Panc1 (cell line): Measurements from ENCODE around the gene PSTPIP1. TPM values are rescaled to one million over a fixed set of nuclear protein-coding genes. Genes with fewer than 3 reads are reported as not detected.

Source experiments
- ATAC-seq: fragments of 200-7000 bp; cut with Tn5 transposase; 2 replicates; pipeline ENCODE4 v1.9.1; 2020; ENCODE audit warnings: mild to moderate bottlenecking, moderate library complexity
- BruUV-seq: library from RNA; stranded (reverse); fragments of 400-500 nt; replicated peaks from 2 replicates; lab custom pipeline; 2021; lab: Mats Ljungman, UMichigan
- CTCF ChIA-PET: fragments of 300-600 bp; sonication (Branson Sonifier 250); formaldehyde crosslinking; loops from one replicate; lab custom pipeline; 2022; ENCODE audit warnings: antibody characterized with exemption; lab: Charles Lee
- POLR2A ChIA-PET: fragments of 300-600 bp; sonication (Branson Sonifier 250); formaldehyde crosslinking; loops from one replicate; lab custom pipeline; 2022; ENCODE audit warnings: antibody characterized with exemption; lab: Charles Lee
- DNase-seq: peaks from one replicate; pipeline ENCODE4 v3.0.0-alpha.2; 2010; ENCODE audit warnings: low read depth, low spot score
- H3K27ac ChIP-seq: 2 replicates; pipeline ENCODE4 v1.5.1; 2011; ENCODE audit warnings: mild to moderate bottlenecking, low read length, inconsistent platforms
- H3K27me3 ChIP-seq: fragments of 200-500 bp; sonication (Bioruptor generic); 2 replicates; pipeline ENCODE4 v1.6.0; 2014; ENCODE audit warnings: low read length, inconsistent platforms; ENCODE audit not compliant: control insufficient read depth, insufficient read depth
- H3K36me3 ChIP-seq: fragments of 200-500 bp; sonication (Bioruptor generic); 2 replicates; pipeline ENCODE4 v1.5.1; 2014; ENCODE audit warnings: inconsistent platforms, mild to moderate bottlenecking, low read length, moderate library complexity; ENCODE audit not compliant: control insufficient read depth, insufficient read depth
- H3K4me1 ChIP-seq: 2 replicates; pipeline ENCODE4 v1.5.1; 2011; ENCODE audit warnings: inconsistent platforms, mild to moderate bottlenecking, low read length, moderate library complexity; ENCODE audit not compliant: control insufficient read depth, insufficient read depth
- H3K4me3 ChIP-seq, 2 experiments: 2 replicates each; pipeline ENCODE4 v1.5.1; 2011 to 2012; ENCODE audit warnings: low read depth in 2 of 2, low read length in 2 of 2, mild to moderate bottlenecking in 2 of 2, inconsistent platforms in 1 of 2, moderate library complexity in 1 of 2
- H3K9me3 ChIP-seq: fragments of 200-500 bp; sonication (Bioruptor generic); 2 replicates; pipeline ENCODE4 v1.5.1; 2014; ENCODE audit warnings: low read depth, mild to moderate bottlenecking, inconsistent platforms, low read length, moderate library complexity; ENCODE audit not compliant: control insufficient read depth, insufficient read depth
- CTCF ChIP-seq: fragments of 450-650 bp; IDR thresholded peaks from 2 replicates; pipeline ENCODE4 v1.5.1; 2017; ENCODE audit warnings: mild to moderate bottlenecking
- POLR2AphosphoS5 ChIP-seq: IDR thresholded peaks from 2 replicates; pipeline ENCODE4 v1.6.1; 2012; ENCODE audit warnings: mild to moderate bottlenecking, low read depth, low read length, moderate library complexity
- REST ChIP-seq, 2 experiments: IDR thresholded peaks; 2 replicates each; pipeline ENCODE4 v1.6.1; 2011 to 2012; ENCODE audit warnings: low read depth in 2 of 2, control low read depth in 1 of 2, low read length in 1 of 2, mild to moderate bottlenecking in 1 of 2, moderate library complexity in 1 of 2; ENCODE audit not compliant: insufficient read depth in 1 of 2
- SIN3A ChIP-seq: IDR thresholded peaks from 2 replicates; pipeline ENCODE4 v1.6.1; 2012; ENCODE audit warnings: low read depth, mild to moderate bottlenecking, low read length, moderate library complexity, borderline replicate concordance; ENCODE audit not compliant: insufficient read depth
- TCF7L2 ChIP-seq: IDR thresholded peaks from 2 replicates; pipeline ENCODE4 v1.6.1; 2011; ENCODE audit warnings: mild to moderate bottlenecking, low read depth, low read length, inconsistent platforms
- in situ Hi-C: cut with HindIII; loops from 2 replicates; pipeline ENCODE4 v1.10.0; 2016; ENCODE audit warnings: low sequenced_read_pairs, low pct_unique_long_range_greater_than_20kb
- intact Hi-C: fragments of 100-400 bp; cut with micrococcal nuclease; formaldehyde crosslinking; loops from one replicate; pipeline ENCODE4 v1.10.0; 2022; ENCODE audit not compliant: unreplicated experiment
- total RNA-seq: library from RNA; stranded (reverse); gene quantifications from one replicate; pipeline ENCODE4 v1.2.1, GENCODE V29; 2021; ENCODE audit not compliant: unreplicated experiment

Gene PSTPIP1
- total RNA-seq, 1 experiment from 2014 or later = 0.46 TPM

DNA sequence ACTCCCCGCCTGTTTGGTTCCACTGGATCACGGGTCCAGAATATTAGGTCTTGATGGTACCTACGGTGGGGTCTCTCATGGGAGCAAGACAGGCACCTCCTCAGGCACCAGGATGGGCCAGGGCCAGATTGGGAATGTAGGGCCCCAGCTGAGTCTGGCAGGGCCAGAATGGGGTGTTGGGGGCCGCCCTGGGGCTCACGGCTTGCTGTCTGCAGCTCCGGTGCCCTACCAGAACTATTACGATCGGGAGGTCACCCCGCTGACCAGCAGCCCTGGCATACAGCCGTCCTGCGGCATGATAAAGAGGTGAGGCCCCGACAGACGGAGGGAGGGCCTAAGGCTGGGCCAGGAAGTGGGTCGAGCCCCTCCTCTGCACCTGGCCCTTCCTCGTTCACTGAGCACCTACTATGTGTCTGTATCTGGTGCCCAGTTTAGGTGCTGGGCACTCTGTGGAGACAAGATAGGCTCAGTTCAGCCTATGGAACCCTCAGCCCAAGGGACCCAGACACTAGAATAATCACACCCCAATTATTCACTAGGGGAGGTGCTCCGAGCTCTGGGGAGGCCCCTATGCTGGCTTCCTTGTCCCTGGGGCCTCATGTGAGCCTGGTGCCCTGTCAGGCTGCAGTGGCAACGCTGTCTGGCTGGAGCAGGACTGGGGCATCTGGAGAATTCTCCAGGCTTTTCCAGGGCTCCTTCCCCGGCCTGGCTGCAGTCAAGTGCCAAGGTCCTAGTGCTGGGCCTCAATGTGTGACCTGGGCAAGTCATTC, 37.9 kb downstream of the PSTPIP1 start:
- in situ Hi-C loops (no loop called here), intact Hi-C loops (no loop called here)
- ChIA-PET POLR2A (no interaction called here), CTCF (interaction anchor here (0.6 to 1.6 kb wide), 2 partner anchors 9 to 1696 kb away, joined by 4 to 6 read pairs; no protein-coding TSS in a partner anchor)
- TF ChIP-seq REST (IDR thresholded peaks at IDR 0.05; ENCODE audit: insufficient read depth in 1 of 2, low read depth in 2 of 2, low read length in 1 of 2) (no peak), CTCF (no peak), TCF7L2 (no peak), POLR2AphosphoS5 (no peak), SIN3A (no peak)
- H3K4me3 ChIP-seq = no peak overlapping the region
- DNase-seq (no peak), ATAC-seq (no peak)
- H3K27me3 ChIP-seq = no peaks in the 10 kb centered on the region
- H3K36me3 ChIP-seq = no peaks in the 10 kb centered on the region
- H3K27ac ChIP-seq = no peak overlapping the region
- BruUV-seq = no TSS peak
- H3K4me1 ChIP-seq = no peaks in the 10 kb centered on the region; the same call in 1 of the 2 replicates
- no peaks in the 10 kb centered on the region for H3K9me3 ChIP-seq

GRCh38 chr15:77033417-77033728, 38.4 kb downstream of the PSTPIP1 start:
- no peak for DNase-seq
- Histone ChIP-seq H3K4me3 (no peak overlapping the region), H3K27me3 (no peaks in the 10 kb centered on the region), H3K27ac (no peak overlapping the region), H3K4me1 (no peaks in the 10 kb centered on the region; the same call in 1 of the 2 replicates), H3K36me3 (no peaks in the 10 kb centered on the region), H3K9me3 (no peaks in the 10 kb centered on the region)
- intact Hi-C loops (no loop called here), in situ Hi-C loops (no loop called here)
- TF ChIP-seq TCF7L2 = no peak
- TF ChIP-seq CTCF = no peak
- TF ChIP-seq REST (IDR thresholded peaks at IDR 0.05; ENCODE audit: insufficient read depth in 1 of 2, low read depth in 2 of 2, low read length in 1 of 2) = no peak
- no peak for TF ChIP-seq POLR2AphosphoS5
- TF ChIP-seq SIN3A = no peak
- no TSS peak for BruUV-seq
- ChIA-PET CTCF (interaction anchor here (0.6 to 1.6 kb wide), 3 partner anchors 9 to 1696 kb away, joined by 4 to 6 read pairs (median 5); no protein-coding TSS in a partner anchor), POLR2A (no interaction called here)
- no peak for ATAC-seq
